Loucy (cell line): ENCODE results near the gene ETDA.

Experiments used
- H2AFZ ChIP-seq: fragments of 200-600 bp; sonication (generic); 2 replicates; pipeline ENCODE4 v1.6.0; 2016; ENCODE audit warnings: antibody characterized with exemption, mild to moderate bottlenecking, low read length, moderate library complexity
- H3F3A ChIP-seq: fragments of 200-600 bp; 2 replicates; pipeline ENCODE4 v1.6.0; 2016; ENCODE audit warnings: antibody characterized with exemption, low read depth, mild to moderate bottlenecking
- H3K27me3 ChIP-seq: fragments of 200-600 bp; sonication (generic); 2 replicates; pipeline ENCODE4 v1.6.1; 2014; ENCODE audit warnings: low read length, mild to moderate bottlenecking; ENCODE audit not compliant: insufficient read depth, poor library complexity, severe bottlenecking
- H3K36me3 ChIP-seq: fragments of 200-600 bp; sonication (generic); 2 replicates; pipeline ENCODE4 v1.6.1; 2016; ENCODE audit warnings: low read length; ENCODE audit not compliant: insufficient read depth
- H3K4me1 ChIP-seq: fragments of 200-600 bp; sonication (generic); 2 replicates; pipeline ENCODE4 v1.5.1; 2014; ENCODE audit warnings: low read length, mild to moderate bottlenecking; ENCODE audit not compliant: insufficient read depth, poor library complexity, severe bottlenecking
- H3K4me2 ChIP-seq: fragments of 200-600 bp; sonication (generic); 2 replicates; pipeline ENCODE4 v1.6.0; 2014; ENCODE audit warnings: antibody characterized with exemption, low read length, low read depth, mild to moderate bottlenecking; ENCODE audit not compliant: poor library complexity, severe bottlenecking
- H3K4me3 ChIP-seq: fragments of 200-600 bp; sonication (generic); 2 replicates; pipeline ENCODE4 v1.5.1; 2014; ENCODE audit warnings: low read length, mild to moderate bottlenecking, mixed read lengths; ENCODE audit not compliant: poor library complexity, severe bottlenecking
- H3K79me2 ChIP-seq: fragments of 200-600 bp; sonication (generic); 2 replicates; pipeline ENCODE4 v1.6.1; 2014; ENCODE audit warnings: low read length; ENCODE audit not compliant: insufficient read depth
- H3K9ac ChIP-seq: fragments of 200-600 bp; sonication (generic); 2 replicates; pipeline ENCODE4 v1.6.0; 2014; ENCODE audit warnings: mild to moderate bottlenecking, low read depth, low read length, moderate library complexity; ENCODE audit not compliant: poor library complexity, severe bottlenecking
- H3K9me2 ChIP-seq: fragments of 200-600 bp; sonication (generic); replicated peaks from 2 replicates; pipeline ENCODE4 v1.6.1; 2016; ENCODE audit warnings: low read depth, low read length, mixed read lengths
- H3K9me3 ChIP-seq: fragments of 200-600 bp; sonication (generic); 2 replicates; pipeline ENCODE4 v1.6.1; 2014; ENCODE audit warnings: mild to moderate bottlenecking, antibody characterized with exemption, low read length, low read depth; ENCODE audit not compliant: insufficient read depth
- H4K20me1 ChIP-seq: fragments of 200-600 bp; sonication (generic); 2 replicates; pipeline ENCODE4 v1.6.0; 2014; ENCODE audit warnings: antibody characterized with exemption, low read length, mild to moderate bottlenecking; ENCODE audit not compliant: insufficient read depth, poor library complexity, severe bottlenecking
- EZH2phosphoT487 ChIP-seq: fragments of 200-600 bp; IDR thresholded peaks from 2 replicates; pipeline ENCODE4 v1.6.1; 2018; ENCODE audit warnings: antibody characterized with exemption, mild to moderate bottlenecking, moderate library complexity, borderline replicate concordance
- TF ChIP-seq, protein P1 (sequence below): fragments of 200-600 bp; sonication (generic); conservative IDR thresholded peaks from 2 replicates; pipeline ENCODE4 v1.5.1; 2014; ENCODE audit warnings: mild to moderate bottlenecking, antibody characterized with exemption, low read length

The ETDA gene

DNA sequence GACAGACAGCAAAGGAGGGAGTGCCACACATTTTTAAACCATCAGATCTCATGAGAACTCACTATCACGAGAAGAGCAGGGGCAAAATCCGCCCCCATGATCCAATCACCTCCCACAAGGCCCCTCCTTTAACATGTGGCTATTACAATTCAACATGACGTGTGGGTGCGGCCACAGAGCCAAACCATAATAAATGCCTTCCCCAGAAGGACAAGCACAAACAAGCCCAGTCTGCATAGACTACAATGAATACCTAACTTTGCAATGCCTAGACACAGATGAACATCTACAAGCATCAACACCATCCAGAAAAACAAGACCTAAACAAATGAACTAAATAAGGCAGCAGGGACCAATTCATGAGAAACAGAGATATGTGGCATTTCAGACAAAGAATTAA is 12.3 kb downstream of the ETDA start:
- H3K4me3 ChIP-seq = no peak overlapping the region
- H3K4me1 ChIP-seq = no peaks in the 10 kb centered on the region
- H3K9ac ChIP-seq = no peak overlapping the region
- H3K9me3 ChIP-seq = no peaks in the 10 kb centered on the region
- no peak overlapping the region for H2AFZ ChIP-seq
- no peaks in the 10 kb centered on the region for H3K36me3 ChIP-seq
- H4K20me1 ChIP-seq = no peaks in the 10 kb centered on the region
- no peaks in the 10 kb centered on the region for H3K79me2 ChIP-seq
- TF ChIP-seq, protein P1, sequence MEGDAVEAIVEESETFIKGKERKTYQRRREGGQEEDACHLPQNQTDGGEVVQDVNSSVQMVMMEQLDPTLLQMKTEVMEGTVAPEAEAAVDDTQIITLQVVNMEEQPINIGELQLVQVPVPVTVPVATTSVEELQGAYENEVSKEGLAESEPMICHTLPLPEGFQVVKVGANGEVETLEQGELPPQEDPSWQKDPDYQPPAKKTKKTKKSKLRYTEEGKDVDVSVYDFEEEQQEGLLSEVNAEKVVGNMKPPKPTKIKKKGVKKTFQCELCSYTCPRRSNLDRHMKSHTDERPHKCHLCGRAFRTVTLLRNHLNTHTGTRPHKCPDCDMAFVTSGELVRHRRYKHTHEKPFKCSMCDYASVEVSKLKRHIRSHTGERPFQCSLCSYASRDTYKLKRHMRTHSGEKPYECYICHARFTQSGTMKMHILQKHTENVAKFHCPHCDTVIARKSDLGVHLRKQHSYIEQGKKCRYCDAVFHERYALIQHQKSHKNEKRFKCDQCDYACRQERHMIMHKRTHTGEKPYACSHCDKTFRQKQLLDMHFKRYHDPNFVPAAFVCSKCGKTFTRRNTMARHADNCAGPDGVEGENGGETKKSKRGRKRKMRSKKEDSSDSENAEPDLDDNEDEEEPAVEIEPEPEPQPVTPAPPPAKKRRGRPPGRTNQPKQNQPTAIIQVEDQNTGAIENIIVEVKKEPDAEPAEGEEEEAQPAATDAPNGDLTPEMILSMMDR = no peak
- no peak for TF ChIP-seq EZH2phosphoT487
- no peaks in the 10 kb centered on the region for H3F3A ChIP-seq
- H3K27me3 ChIP-seq = no peaks in the 10 kb centered on the region
- H3K4me2 ChIP-seq = no peak overlapping the region
- no peaks in the 10 kb centered on the region for H3K9me2 ChIP-seq

DNA sequence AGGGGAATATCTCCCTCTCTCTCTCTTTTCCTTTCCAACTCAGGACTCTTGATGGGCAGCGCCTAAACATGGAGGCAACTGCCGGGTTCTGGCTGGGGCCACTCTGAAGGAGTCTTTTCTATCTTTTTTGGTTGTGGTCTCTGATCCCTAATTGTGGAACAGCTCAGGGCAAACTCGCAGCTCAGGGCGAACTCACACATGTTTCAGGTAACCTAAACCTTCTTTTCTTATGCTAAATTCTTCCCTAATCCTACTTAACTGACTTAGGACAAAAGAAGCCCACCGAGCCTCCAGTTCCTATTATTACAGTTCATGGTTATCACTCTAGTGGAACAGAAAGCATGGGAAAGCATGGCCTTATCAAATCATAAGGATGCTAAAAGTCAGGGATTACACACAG is 21.3 kb downstream of the ETDA start:
- no peaks in the 10 kb centered on the region for H3K79me2 ChIP-seq
- H3K9me2 ChIP-seq = no peaks in the 10 kb centered on the region
- H3K4me1 ChIP-seq = no peaks in the 10 kb centered on the region
- no peaks in the 10 kb centered on the region for H3K9me3 ChIP-seq
- H3K4me2 ChIP-seq = no peak overlapping the region
- no peaks in the 10 kb centered on the region for H3F3A ChIP-seq
- H4K20me1 ChIP-seq = no peaks in the 10 kb centered on the region
- H3K9ac ChIP-seq = no peak overlapping the region
- H2AFZ ChIP-seq = no peak overlapping the region
- no peaks in the 10 kb centered on the region for H3K27me3 ChIP-seq
- no peak overlapping the region for H3K4me3 ChIP-seq
- no peaks in the 10 kb centered on the region for H3K36me3 ChIP-seq
- TF ChIP-seq, protein P1 = no peak
- no peak for TF ChIP-seq EZH2phosphoT487

DNA sequence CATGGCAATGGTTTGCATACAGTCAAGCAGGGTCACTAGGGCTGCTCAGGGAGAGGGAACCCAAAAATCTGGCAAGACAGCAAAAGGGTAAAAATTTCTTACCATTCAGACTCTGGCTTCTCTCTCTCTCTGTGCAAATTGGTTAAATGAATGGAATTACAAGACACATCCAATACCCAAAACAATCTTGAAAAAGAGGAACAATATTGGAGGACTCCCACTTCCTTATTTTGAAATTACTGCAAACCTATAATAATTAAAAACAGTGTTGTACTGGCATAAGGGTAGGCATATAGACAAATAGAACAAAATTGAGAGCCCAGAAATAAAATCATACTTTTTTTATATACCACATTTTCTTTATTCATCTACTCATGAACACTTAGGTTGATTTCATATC is 24.1 kb downstream of the ETDA start:
- no peaks in the 10 kb centered on the region for H3K79me2 ChIP-seq
- TF ChIP-seq, protein P1 = no peak
- no peak for TF ChIP-seq EZH2phosphoT487
- no peaks in the 10 kb centered on the region for H4K20me1 ChIP-seq
- H3K4me3 ChIP-seq = no peak overlapping the region
- no peaks in the 10 kb centered on the region for H3F3A ChIP-seq
- no peaks in the 10 kb centered on the region for H3K36me3 ChIP-seq
- no peaks in the 10 kb centered on the region for H3K9me2 ChIP-seq
- no peaks in the 10 kb centered on the region for H3K4me1 ChIP-seq
- no peaks in the 10 kb centered on the region for H3K27me3 ChIP-seq
- no peak overlapping the region for H3K9ac ChIP-seq
- H3K4me2 ChIP-seq = no peak overlapping the region
- H3K9me3 ChIP-seq = no peaks in the 10 kb centered on the region
- H2AFZ ChIP-seq = no peak overlapping the region
